ENCODE measurements around the gene C3orf33.

Gene C3orf33

GRCh38 chr3:155736381-155736780, 69.7 kb downstream of the C3orf33 start:
- Histone ChIP-seq H3K4me3 (ENCODE audit: low read depth, low read length) (no peak overlapping the region), H3K27me3 (ENCODE audit: control insufficient read depth, insufficient read depth, low read length) (no peaks in the 10 kb centered on the region), H3K36me3 (ENCODE audit: control insufficient read depth, insufficient read depth, low read length) (no peaks in the 10 kb centered on the region), H3K9ac (ENCODE audit: low read depth, low read length) (no peak overlapping the region), H3K4me1 (ENCODE audit: control insufficient read depth, insufficient read depth, low read length) (no peaks in the 10 kb centered on the region), H3K9me3 (ENCODE audit: control insufficient read depth, insufficient read depth, low read length) (no peaks in the 10 kb centered on the region)

- no peak overlapping the region for H3K4me3 ChIP-seq (ENCODE audit: low read depth, low read length)
- H3K9ac ChIP-seq (ENCODE audit: low read depth, low read length), result no peak overlapping the region
- no peaks in the 10 kb centered on the region for H3K36me3 ChIP-seq (ENCODE audit: control insufficient read depth, insufficient read depth, low read length)
- H3K9me3 ChIP-seq (ENCODE audit: control insufficient read depth, insufficient read depth, low read length), result no peaks in the 10 kb centered on the region
- no peaks in the 10 kb centered on the region for H3K4me1 ChIP-seq (ENCODE audit: control insufficient read depth, insufficient read depth, low read length)
- H3K27me3 ChIP-seq (ENCODE audit: control insufficient read depth, insufficient read depth, low read length), result no peaks in the 10 kb centered on the region
These were observed 75.2 kb downstream of the C3orf33 start for GRCh38 chr3:155730843-155731242.

- no peaks in the 10 kb centered on the region for H3K9me3 ChIP-seq (ENCODE audit: control insufficient read depth, insufficient read depth, low read length)
- no peak overlapping the region for H3K9ac ChIP-seq (ENCODE audit: low read depth, low read length)
- no peak overlapping the region for H3K4me3 ChIP-seq (ENCODE audit: low read depth, low read length)
- H3K36me3 ChIP-seq (ENCODE audit: control insufficient read depth, insufficient read depth, low read length), result no peaks in the 10 kb centered on the region
- H3K4me1 ChIP-seq (ENCODE audit: control insufficient read depth, insufficient read depth, low read length), result no peaks in the 10 kb centered on the region
- no peaks in the 10 kb centered on the region for H3K27me3 ChIP-seq (ENCODE audit: control insufficient read depth, insufficient read depth, low read length)
These were observed 78.2 kb downstream of the C3orf33 start for GRCh38 chr3:155727836-155728235.

- Histone ChIP-seq H3K9ac (ENCODE audit: low read depth, low read length) (no peak overlapping the region), H3K27me3 (ENCODE audit: control insufficient read depth, insufficient read depth, low read length) (no peaks in the 10 kb centered on the region), H3K36me3 (ENCODE audit: control insufficient read depth, insufficient read depth, low read length) (no peaks in the 10 kb centered on the region), H3K4me1 (ENCODE audit: control insufficient read depth, insufficient read depth, low read length) (peaks cover 8% of the 10 kb centered on the region), H3K9me3 (ENCODE audit: control insufficient read depth, insufficient read depth, low read length) (no peaks in the 10 kb centered on the region), H3K4me3 (ENCODE audit: low read depth, low read length) (no peak overlapping the region)
These were observed 91.8 kb downstream of the C3orf33 start for GRCh38 chr3:155714295-155714718.

Data from iPS-15b (cell line).